Adipose tissue (tissue), 3 donors: ENCODE results near the gene PGBD1. TPM values are rescaled to one million over a fixed set of nuclear protein-coding genes. Genes with fewer than 3 reads are reported as not detected.
"Not testable (repeated sequence)": the region's sequence is repeated elsewhere in the genome, so short reads cannot be mapped to it uniquely, and the experiment has no call there.

Source experiments
- H3K27ac ChIP-seq: one replicate; pipeline ENCODE4 v1.5.1; 2013; ENCODE audit warnings: low read depth, low read length
- WGBS, 3 donors: extraction: QIAGEN DNeasy Blood & Tissue Kit; methylation state at CpG; one replicate each; pipeline ENCODE4 v1.1.7; 2013; 5-methylcytosine and 5-hydroxymethylcytosine counted together
- polyA plus RNA-seq, 3 donors: library from polyadenylated mRNA; stranded (reverse); fragments of 200-250 nt; gene quantifications; one replicate each; pipeline ENCODE4 v1.2.3, GENCODE V29; 2013
- donor health status: healthy with polysubstance abuse.
- donor health status: Bipolar disorder and iron deficiency.
- donor health status: healthy.

PGBD1 gene
- polyA plus RNA-seq, 3 donors, result 0.98 to 2.8 (median 2.0) TPM

DNA sequence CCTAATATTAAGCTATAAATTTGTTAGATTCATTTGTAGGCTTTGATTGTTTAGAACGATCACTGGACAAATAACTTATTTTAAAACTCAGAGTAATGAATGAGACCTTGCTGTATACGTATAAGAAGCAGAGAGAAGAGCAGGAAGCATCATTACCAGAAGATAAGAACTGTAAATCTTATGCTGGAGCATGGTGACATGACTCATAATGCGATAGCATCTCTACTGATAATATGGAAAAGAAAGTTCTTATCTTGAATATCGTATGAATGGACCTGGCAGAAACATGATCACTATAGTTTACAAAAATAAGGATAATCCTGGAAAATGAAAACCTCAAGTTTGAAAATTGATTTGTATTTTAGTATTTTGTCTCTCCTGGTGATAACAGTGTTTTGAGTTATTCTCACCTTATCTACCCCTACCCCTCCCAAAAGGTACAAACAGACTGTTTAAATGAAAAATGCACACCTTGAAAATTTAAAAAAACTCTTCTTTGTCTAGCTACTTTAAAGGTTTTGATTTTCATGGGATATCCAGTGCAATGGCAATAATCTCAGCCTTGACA lies 16.5 kb upstream of the PGBD1 start:
- H3K27ac ChIP-seq, result no peak overlapping the region
- 58 to 59% (median 58%) methylated on average over 4 of the region's 4 CpGs for WGBS, 3 donors

- WGBS, 3 donors, result 6 to 12% (median 7%) methylated on average over 5 of the region's 5 CpGs
- no peak overlapping the region for H3K27ac ChIP-seq
Measured at GRCh38 chr6:28266563-28266961, 14.8 kb upstream of the PGBD1 start.

DNA sequence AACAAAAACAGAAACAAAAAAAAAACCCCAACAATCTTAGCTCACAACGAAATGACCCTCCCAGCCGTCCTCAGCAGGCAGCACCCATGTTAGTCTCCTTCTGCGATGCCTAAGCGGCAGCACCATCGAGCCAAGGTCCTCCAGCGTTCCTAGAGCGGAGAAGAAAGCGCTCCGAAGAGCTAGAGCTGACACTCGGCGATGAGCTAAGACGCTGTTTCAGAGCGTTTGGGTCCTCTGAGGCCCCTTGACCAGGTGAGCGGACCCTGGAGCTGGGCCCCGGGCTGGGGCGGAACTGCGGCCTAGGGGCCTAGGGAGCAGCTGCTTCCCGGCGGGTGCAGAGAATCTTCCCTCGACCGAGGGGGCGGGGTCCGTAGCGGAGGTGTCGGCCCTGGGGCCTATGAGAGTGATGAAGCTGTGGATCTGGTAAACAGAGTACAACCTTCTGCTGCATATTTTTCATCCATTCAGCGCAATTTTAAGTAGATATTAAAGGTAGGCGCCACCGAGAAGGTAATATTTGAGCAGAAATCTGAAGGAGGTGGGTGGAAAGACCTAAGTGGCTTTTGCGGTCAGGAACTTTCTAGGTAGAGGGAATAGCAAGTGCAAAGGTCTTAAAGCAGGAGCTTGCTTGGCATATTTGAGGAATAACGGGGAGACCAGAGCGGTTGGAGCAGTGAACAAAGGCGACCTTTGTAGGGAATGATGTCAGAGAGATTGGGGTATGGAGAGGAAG lies 14.2 kb upstream of the PGBD1 start, which contains the start of gene ZSCAN26:
Gene ZSCAN26, plus strand, starts transcription at position 182 of the 733 bp plus-strand sequence. CDS start 4,777 bp downstream, outside the sequence.
- WGBS, 3 donors, result 0 to 1% (median 0%) methylated on average over 32 of the region's 32 CpGs
- no peak within 1 kb of the TSS for H3K27ac ChIP-seq

- 0 to 7% (median 4%) methylated on average over 1 of the region's 1 CpG for WGBS, 3 donors
- H3K27ac ChIP-seq, result no peak overlapping the region
Measured at GRCh38 chr6:28267695-28268059, 13.7 kb upstream of the PGBD1 start.

DNA sequence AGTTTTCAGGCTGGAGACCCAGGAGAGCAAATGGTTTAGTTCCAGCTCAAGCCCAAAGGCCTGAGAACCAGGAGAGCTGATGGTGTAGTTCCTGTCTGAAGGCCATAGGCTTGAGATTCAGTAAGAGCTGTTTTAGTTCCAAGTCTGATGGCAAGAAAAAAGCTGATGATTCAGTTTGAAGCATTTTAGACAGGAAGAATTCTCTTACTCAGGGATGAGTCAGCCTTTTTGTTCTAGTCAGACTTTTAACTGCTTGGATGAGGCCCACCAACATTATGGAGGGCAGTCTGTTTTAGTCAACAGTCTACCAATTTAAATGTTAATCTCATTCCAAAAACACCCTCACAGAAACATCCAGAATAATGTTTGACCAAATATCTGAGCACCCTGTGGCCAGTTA lies 11.9 kb upstream of the PGBD1 start:
- no peak overlapping the region for H3K27ac ChIP-seq

- H3K27ac ChIP-seq, result no peak overlapping the region
Measured at GRCh38 chr6:28274888-28275287, 6.5 kb upstream of the PGBD1 start.

- H3K27ac ChIP-seq, result no peak overlapping the region
- 70 to 73% (median 71%) methylated on average over 3 of the region's 3 CpGs for WGBS, 3 donors
Measured at GRCh38 chr6:28277746-28278145, 3.6 kb upstream of the PGBD1 start.

GRCh38 chr6:28280595-28281287 lies 631 bp upstream of the PGBD1 start:
- WGBS, 3 donors, result 39 to 42% (median 40%) methylated on average over 3 of the region's 3 CpGs
- H3K27ac ChIP-seq, result no peak overlapping the region

DNA sequence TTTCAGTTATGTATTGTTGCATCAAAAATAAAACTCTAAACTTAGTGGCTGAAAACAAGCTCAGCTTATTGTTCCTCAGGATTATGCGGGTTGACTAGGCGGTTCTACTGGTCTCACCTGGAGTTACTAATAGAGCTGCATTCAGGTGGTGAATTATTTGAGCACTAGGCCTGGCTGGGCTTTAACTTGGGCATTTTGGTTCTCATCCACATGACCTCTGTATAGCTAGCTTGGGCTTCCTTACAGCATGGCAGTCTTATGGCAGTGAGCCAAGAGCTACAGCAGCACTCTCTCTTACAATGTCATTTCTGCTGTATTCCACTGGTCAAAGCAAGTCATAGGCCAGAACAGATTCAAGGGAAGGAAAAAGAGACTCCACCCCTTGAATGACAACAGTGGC lies 1.6 kb downstream of the PGBD1 start:
- WGBS, 3 donors, result 97 to 98% (median 98%) methylated on average over 2 of the region's 2 CpGs
- no peak overlapping the region for H3K27ac ChIP-seq

GRCh38 chr6:28291573-28291972 lies 10.2 kb downstream of the PGBD1 start:
- H3K27ac ChIP-seq, result no peak overlapping the region

DNA sequence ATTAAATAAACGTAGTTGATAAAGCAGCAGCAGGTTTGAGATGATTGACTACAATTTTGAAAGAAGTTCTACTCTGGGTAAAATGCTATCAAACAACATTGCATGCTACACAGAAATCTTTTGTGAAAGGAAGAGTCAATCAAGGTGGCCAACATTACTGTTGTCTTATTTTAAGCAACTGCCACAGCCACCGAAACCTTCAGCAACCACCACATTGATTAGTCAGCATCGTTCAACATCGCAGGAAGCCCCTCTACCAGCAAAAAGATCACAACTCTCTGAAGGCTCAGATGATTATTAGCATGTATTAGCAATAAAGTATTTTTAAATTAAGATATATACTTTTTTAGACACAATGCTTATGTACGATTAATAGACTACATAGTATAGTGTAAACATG lies 14.0 kb downstream of the PGBD1 start:
- 92 to 96% (median 94%) methylated on average over 5 of the region's 5 CpGs for WGBS, 3 donors
- H3K27ac ChIP-seq, result no peak overlapping the region

GRCh38 chr6:28296520-28297060 lies 15.2 kb downstream of the PGBD1 start:
- H3K27ac ChIP-seq, result no peak overlapping the region
- 88 to 92% (median 90%) methylated on average over 7 of the region's 7 CpGs for WGBS, 3 donors

- WGBS, 3 donors, result 83 to 95% (median 88%) methylated on average over 3 of the region's 3 CpGs
Measured at GRCh38 chr6:28303570-28303969, 22.2 kb downstream of the PGBD1 start.

DNA sequence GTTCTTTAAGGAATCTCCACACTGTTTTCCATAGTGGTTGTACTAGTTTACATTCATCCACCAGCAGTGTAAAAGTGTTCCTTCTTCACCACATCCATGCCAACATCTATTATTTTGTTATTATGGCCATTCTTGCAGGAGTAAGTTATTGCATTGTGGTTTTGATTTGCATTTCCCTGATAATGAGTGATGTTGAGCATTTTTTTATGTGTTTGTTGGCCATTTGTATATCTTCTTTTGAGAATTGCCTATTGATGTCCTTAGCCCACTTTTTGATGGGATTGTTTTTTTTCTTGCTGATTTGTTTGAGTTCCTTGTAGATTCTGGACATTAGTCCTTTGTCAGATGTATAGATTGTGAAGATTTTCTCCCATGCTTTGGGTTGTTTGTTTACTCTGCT lies 25.0 kb downstream of the PGBD1 start:
- not testable (repeated sequence) for H3K27ac ChIP-seq

More at GRCh38 chr6:28303570-28303969, 22.2 kb downstream of the PGBD1 start:
- no peak overlapping the region for H3K27ac ChIP-seq

DNA sequence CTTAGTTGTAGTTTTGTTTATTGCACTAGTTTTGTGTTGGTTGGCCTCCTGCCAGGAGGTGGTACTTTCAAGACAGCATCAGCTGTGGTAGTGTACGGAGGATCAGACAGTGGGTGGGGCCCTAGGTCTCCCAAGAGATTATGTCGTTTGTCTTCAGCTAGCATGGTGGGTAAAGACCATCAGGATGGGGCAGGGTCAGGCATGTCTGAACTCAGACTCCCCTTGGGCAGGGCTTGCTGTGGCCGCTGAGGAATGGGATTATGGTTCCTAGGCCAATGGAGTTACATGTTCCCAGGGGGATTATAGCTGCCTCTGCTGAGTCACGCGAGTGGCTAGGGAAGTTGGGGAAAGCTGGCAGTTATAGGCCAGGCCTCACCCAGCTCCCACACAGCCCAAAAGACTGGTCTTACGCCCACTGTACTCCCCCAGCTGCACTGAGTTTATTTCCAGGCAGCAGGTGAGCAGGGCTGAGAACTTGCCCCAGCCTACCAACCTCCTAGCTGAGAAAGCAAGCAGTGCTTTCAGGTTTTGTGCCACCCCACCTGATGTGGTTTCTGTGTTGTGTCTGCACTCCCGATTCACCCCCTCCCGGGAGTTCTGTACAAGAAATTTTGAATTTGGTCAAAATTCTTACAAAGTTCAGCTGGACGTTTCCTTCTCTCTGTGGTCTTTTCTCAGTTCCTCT lies 29.9 kb downstream of the PGBD1 start:
- H3K27ac ChIP-seq, result no peak overlapping the region
- 85 to 89% (median 88%) methylated on average over 9 of the region's 9 CpGs for WGBS, 3 donors

- H3K27ac ChIP-seq, result no peak overlapping the region
- WGBS, 3 donors, result 87 to 94% (median 89%) methylated on average over 23 of the region's 23 CpGs
Measured at GRCh38 chr6:28312939-28313338, 31.6 kb downstream of the PGBD1 start.

- WGBS, 3 donors, result 74 to 79% (median 78%) methylated on average over 3 of the region's 3 CpGs
- no peak overlapping the region for H3K27ac ChIP-seq
Measured at GRCh38 chr6:28315628-28316027, 34.3 kb downstream of the PGBD1 start.

- WGBS, 3 donors, result 93 to 96% (median 95%) methylated on average over 8 of the region's 8 CpGs
- H3K27ac ChIP-seq, result not testable (repeated sequence)
Measured at GRCh38 chr6:28317866-28318265, 36.5 kb downstream of the PGBD1 start.

DNA sequence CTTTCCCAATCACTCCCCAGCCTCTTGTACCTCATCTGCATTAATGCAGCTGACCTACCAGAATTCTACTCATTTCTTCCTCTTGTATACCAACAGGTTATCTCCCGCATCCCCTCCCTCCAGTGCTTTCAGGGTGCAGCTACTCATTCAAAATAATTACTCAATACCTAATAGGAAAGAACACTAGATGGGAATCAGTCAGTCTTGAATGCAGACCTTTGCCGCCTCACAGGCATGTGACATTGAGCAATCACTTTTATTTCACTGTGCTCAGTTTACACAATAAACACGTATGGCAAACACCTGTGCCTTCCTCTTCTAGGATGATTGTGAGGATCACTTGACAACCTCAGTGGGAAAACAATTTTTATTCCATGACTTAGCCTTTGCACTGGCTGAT lies 41.3 kb downstream of the PGBD1 start:
- H3K27ac ChIP-seq, result no peak overlapping the region
- WGBS, 3 donors, result 80 to 91% (median 81%) methylated on average over 3 of the region's 3 CpGs
